ENCODE results near the gene ANAPC16.

The ANAPC16 gene

GRCh38 chr10:72261784-72262404, 46.1 kb downstream of the ANAPC16 start:
- peak overlapping the region; percentile 72 for H3K4me3 ChIP-seq (ENCODE audit: low read depth, low read length)
- DNase-seq (ENCODE audit: low read depth), result no peak
- TF ChIP-seq CTCF (IDR thresholded peaks at IDR 0.05; ENCODE audit: insufficient read depth, low read depth, low read length, missing control alignments), result no peak

GRCh38 chr10:72263613-72264241, 47.9 kb downstream of the ANAPC16 start:
- peak; percentile 66 for DNase-seq (ENCODE audit: low read depth)
- no peak overlapping the region for H3K4me3 ChIP-seq (ENCODE audit: low read depth, low read length)
- no peak for TF ChIP-seq CTCF (IDR thresholded peaks at IDR 0.05; ENCODE audit: insufficient read depth, low read depth, low read length, missing control alignments)

- no peak for DNase-seq (ENCODE audit: low read depth)
- no peak overlapping the region for H3K4me3 ChIP-seq (ENCODE audit: low read depth, low read length)
- no peak for TF ChIP-seq CTCF (IDR thresholded peaks at IDR 0.05; ENCODE audit: insufficient read depth, low read depth, low read length, missing control alignments)
Measured at GRCh38 chr10:72264536-72264935, 48.7 kb downstream of the ANAPC16 start.

GRCh38 chr10:72265508-72265907, 49.7 kb downstream of the ANAPC16 start:
- H3K4me3 ChIP-seq (ENCODE audit: low read depth, low read length), result no peak overlapping the region
- DNase-seq (ENCODE audit: low read depth), result no peak
- TF ChIP-seq CTCF (IDR thresholded peaks at IDR 0.05; ENCODE audit: insufficient read depth, low read depth, low read length, missing control alignments), result no peak

GRCh38 chr10:72265990-72266865, 50.4 kb downstream of the ANAPC16 start:
- no peak for TF ChIP-seq CTCF (IDR thresholded peaks at IDR 0.05; ENCODE audit: insufficient read depth, low read depth, low read length, missing control alignments)
- no peak overlapping the region for H3K4me3 ChIP-seq (ENCODE audit: low read depth, low read length)
- DNase-seq (ENCODE audit: low read depth), result no peak

GRCh38 chr10:72267381-72267780, 51.6 kb downstream of the ANAPC16 start:
- DNase-seq (ENCODE audit: low read depth), result no peak
- TF ChIP-seq CTCF (IDR thresholded peaks at IDR 0.05; ENCODE audit: insufficient read depth, low read depth, low read length, missing control alignments), result no peak
- no peak overlapping the region for H3K4me3 ChIP-seq (ENCODE audit: low read depth, low read length)

Measured in GM12865 (cell line).